HUES48 (cell line): Measurements from ENCODE around the gene IFNL3.

Source experiments
- H3K27ac ChIP-seq: one replicate; pipeline ENCODE4 v1.7.0; 2013; ENCODE audit warnings: low read depth, low read length, inconsistent platforms
- H3K27me3 ChIP-seq: 2 replicates; pipeline ENCODE4 v1.6.1; 2013; ENCODE audit warnings: mild to moderate bottlenecking, low read length; ENCODE audit not compliant: control insufficient read depth, insufficient read depth
- H3K36me3 ChIP-seq: 2 replicates; pipeline ENCODE4 v1.6.1; 2013; ENCODE audit warnings: low read length; ENCODE audit not compliant: control insufficient read depth, insufficient read depth
- H3K4me1 ChIP-seq: 2 replicates; pipeline ENCODE4 v1.6.1; 2013; ENCODE audit warnings: mild to moderate bottlenecking, low read length; ENCODE audit not compliant: control insufficient read depth, insufficient read depth
- H3K4me3 ChIP-seq: 2 replicates; pipeline ENCODE4 v1.5.1; 2013; ENCODE audit warnings: mild to moderate bottlenecking, low read depth, low read length
- H3K9ac ChIP-seq: 2 replicates; pipeline ENCODE4 v1.6.1; 2013; ENCODE audit warnings: mild to moderate bottlenecking, low read depth, low read length, moderate library complexity
- H3K9me3 ChIP-seq: 2 replicates; pipeline ENCODE4 v1.6.1; 2013; ENCODE audit warnings: low read length; ENCODE audit not compliant: control insufficient read depth, insufficient read depth

The IFNL3 gene

GRCh38 chr19:39212375-39212742, 32.4 kb downstream of the IFNL3 start:
- Histone ChIP-seq H3K4me3 (no peak overlapping the region), H3K4me1 (no peaks in the 10 kb centered on the region), H3K27ac (no peak overlapping the region), H3K36me3 (no peaks in the 10 kb centered on the region), H3K27me3 (no peaks in the 10 kb centered on the region), H3K9ac (no peak overlapping the region), H3K9me3 (no peaks in the 10 kb centered on the region)

GRCh38 chr19:39211731-39212374, 33.0 kb downstream of the IFNL3 start:
- H3K4me3 ChIP-seq: no peak overlapping the region
- no peak overlapping the region for H3K27ac ChIP-seq
- H3K4me1 ChIP-seq: no peaks in the 10 kb centered on the region
- no peaks in the 10 kb centered on the region for H3K9me3 ChIP-seq
- no peak overlapping the region for H3K9ac ChIP-seq
- H3K36me3 ChIP-seq: no peaks in the 10 kb centered on the region
- H3K27me3 ChIP-seq: no peaks in the 10 kb centered on the region

GRCh38 chr19:39209196-39209595, 35.6 kb downstream of the IFNL3 start:
- H3K27me3 ChIP-seq: peaks cover 9% of the 10 kb centered on the region
- H3K9me3 ChIP-seq: no peaks in the 10 kb centered on the region
- H3K9ac ChIP-seq: no peak overlapping the region
- no peaks in the 10 kb centered on the region for H3K36me3 ChIP-seq
- no peaks in the 10 kb centered on the region for H3K4me1 ChIP-seq
- no peak overlapping the region for H3K4me3 ChIP-seq
- H3K27ac ChIP-seq: no peak overlapping the region

- no peak overlapping the region for H3K9ac ChIP-seq
- no peak overlapping the region for H3K4me3 ChIP-seq
- H3K27ac ChIP-seq: no peak overlapping the region
- H3K4me1 ChIP-seq: no peaks in the 10 kb centered on the region
- no peaks in the 10 kb centered on the region for H3K9me3 ChIP-seq
- peaks cover 18% of the 10 kb centered on the region for H3K27me3 ChIP-seq
- H3K36me3 ChIP-seq: no peaks in the 10 kb centered on the region
Observed at GRCh38 chr19:39208175-39208795, 36.5 kb downstream of the IFNL3 start.

GRCh38 chr19:39207293-39207836, 37.4 kb downstream of the IFNL3 start:
- Histone ChIP-seq H3K9ac (no peak overlapping the region), H3K27me3 (peaks cover 26% of the 10 kb centered on the region), H3K9me3 (no peaks in the 10 kb centered on the region), H3K36me3 (no peaks in the 10 kb centered on the region), H3K4me3 (no peak overlapping the region), H3K4me1 (no peaks in the 10 kb centered on the region), H3K27ac (no peak overlapping the region)

- Histone ChIP-seq H3K9ac (no peak overlapping the region), H3K27me3 (peaks cover 26% of the 10 kb centered on the region), H3K36me3 (no peaks in the 10 kb centered on the region), H3K4me3 (no peak overlapping the region), H3K4me1 (no peaks in the 10 kb centered on the region), H3K27ac (no peak overlapping the region), H3K9me3 (no peaks in the 10 kb centered on the region)
Observed at GRCh38 chr19:39206122-39206521, 38.7 kb downstream of the IFNL3 start.

GRCh38 chr19:39205449-39205764, 39.4 kb downstream of the IFNL3 start:
- no peak overlapping the region for H3K27ac ChIP-seq
- no peak overlapping the region for H3K4me3 ChIP-seq
- no peaks in the 10 kb centered on the region for H3K9me3 ChIP-seq
- no peaks in the 10 kb centered on the region for H3K4me1 ChIP-seq
- peaks cover 26% of the 10 kb centered on the region for H3K27me3 ChIP-seq
- no peak overlapping the region for H3K9ac ChIP-seq
- no peaks in the 10 kb centered on the region for H3K36me3 ChIP-seq

- Histone ChIP-seq H3K36me3 (no peaks in the 10 kb centered on the region), H3K27ac (no peak within 1 kb of the TSS), H3K27me3 (peaks cover 30% of the 10 kb centered on the region), H3K9me3 (no peaks in the 10 kb centered on the region), H3K9ac (no peak within 1 kb of the TSS), H3K4me3 (peak within 1 kb of the TSS; percentile 39; the same call in 1 of the 2 replicates), H3K4me1 (no peaks in the 10 kb centered on the region)
Observed at GRCh38 chr19:39203372-39204341, 41.1 kb downstream of the IFNL3 start, which contains the start of gene SYCN. TSS of gene SYCN (minus strand) at chr19:39204263. CDS start at chr19:39204254, 9 bp downstream.

- Histone ChIP-seq H3K9ac (no peak overlapping the region), H3K27ac (no peak overlapping the region), H3K9me3 (no peaks in the 10 kb centered on the region), H3K4me3 (no peak overlapping the region), H3K27me3 (peaks cover 36% of the 10 kb centered on the region), H3K36me3 (no peaks in the 10 kb centered on the region), H3K4me1 (no peaks in the 10 kb centered on the region)
Observed at GRCh38 chr19:39202998-39203355, 41.8 kb downstream of the IFNL3 start.

- no peaks in the 10 kb centered on the region for H3K36me3 ChIP-seq
- H3K4me3 ChIP-seq: no peak overlapping the region
- no peak overlapping the region for H3K9ac ChIP-seq
- peaks cover 8% of the 10 kb centered on the region; the same call in 1 of the 2 replicates for H3K4me1 ChIP-seq
- H3K9me3 ChIP-seq: no peaks in the 10 kb centered on the region
- H3K27me3 ChIP-seq: peaks cover 56% of the 10 kb centered on the region
- no peak overlapping the region for H3K27ac ChIP-seq
Observed at GRCh38 chr19:39200803-39201115, 44.0 kb downstream of the IFNL3 start.
